Fibroblast of villous mesenchyme (primary cell): Measurements from ENCODE around the gene UBL4B. TPM values are rescaled to one million over a fixed set of nuclear protein-coding genes. Genes with fewer than 3 reads are reported as not detected.

Experiments
- DNase-seq: peaks from one replicate; pipeline ENCODE4 v3.0.0-alpha.2; 2010; ENCODE audit warnings: low read depth
- H3K4me3 ChIP-seq: 2 replicates; pipeline ENCODE4 v1.5.1; 2011; ENCODE audit warnings: low read depth, mild to moderate bottlenecking, low read length
- total RNA-seq: library from RNA; depleted of rRNA; stranded (reverse); fragments of >200 nt; gene quantifications from 2 replicates; pipeline ENCODE4 v1.2.3, GENCODE V29; 2012
- TF ChIP-seq, protein P1 (sequence below): IDR thresholded peaks from 2 replicates; pipeline ENCODE4 v1.5.1; 2012; ENCODE audit warnings: low read depth, mild to moderate bottlenecking, low read length; ENCODE audit not compliant: insufficient read depth

The UBL4B gene, protein sequence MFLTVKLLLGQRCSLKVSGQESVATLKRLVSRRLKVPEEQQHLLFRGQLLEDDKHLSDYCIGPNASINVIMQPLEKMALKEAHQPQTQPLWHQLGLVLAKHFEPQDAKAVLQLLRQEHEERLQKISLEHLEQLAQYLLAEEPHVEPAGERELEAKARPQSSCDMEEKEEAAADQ
- under 0.01 TPM in 1 of 2 replicates, not detected in the other for total RNA-seq

DNA sequence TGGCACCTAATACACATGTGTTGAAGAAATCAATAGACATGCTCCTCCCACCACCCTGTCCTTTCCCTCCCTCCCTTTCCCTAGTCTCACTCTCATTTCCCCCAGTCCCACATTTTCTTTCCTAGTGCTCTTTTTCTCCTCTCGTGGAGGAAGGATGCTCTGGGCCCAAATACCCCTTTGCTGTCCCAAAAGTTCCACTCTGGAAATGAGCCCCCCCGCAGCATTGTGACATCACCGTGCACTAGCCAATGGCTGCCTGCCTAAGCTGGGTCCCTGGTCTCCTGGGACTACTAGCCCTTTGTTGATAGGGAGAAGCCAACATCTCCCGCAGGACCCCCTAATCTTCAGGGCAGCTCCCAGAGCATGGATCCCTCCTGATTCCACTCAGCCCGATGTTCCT, at the start of gene UBL4B:
TSS of gene UBL4B (plus strand) at position 301 of the 400 bp plus-strand sequence. CDS start at position 393, 92 bp downstream.
- TF ChIP-seq, protein P1, sequence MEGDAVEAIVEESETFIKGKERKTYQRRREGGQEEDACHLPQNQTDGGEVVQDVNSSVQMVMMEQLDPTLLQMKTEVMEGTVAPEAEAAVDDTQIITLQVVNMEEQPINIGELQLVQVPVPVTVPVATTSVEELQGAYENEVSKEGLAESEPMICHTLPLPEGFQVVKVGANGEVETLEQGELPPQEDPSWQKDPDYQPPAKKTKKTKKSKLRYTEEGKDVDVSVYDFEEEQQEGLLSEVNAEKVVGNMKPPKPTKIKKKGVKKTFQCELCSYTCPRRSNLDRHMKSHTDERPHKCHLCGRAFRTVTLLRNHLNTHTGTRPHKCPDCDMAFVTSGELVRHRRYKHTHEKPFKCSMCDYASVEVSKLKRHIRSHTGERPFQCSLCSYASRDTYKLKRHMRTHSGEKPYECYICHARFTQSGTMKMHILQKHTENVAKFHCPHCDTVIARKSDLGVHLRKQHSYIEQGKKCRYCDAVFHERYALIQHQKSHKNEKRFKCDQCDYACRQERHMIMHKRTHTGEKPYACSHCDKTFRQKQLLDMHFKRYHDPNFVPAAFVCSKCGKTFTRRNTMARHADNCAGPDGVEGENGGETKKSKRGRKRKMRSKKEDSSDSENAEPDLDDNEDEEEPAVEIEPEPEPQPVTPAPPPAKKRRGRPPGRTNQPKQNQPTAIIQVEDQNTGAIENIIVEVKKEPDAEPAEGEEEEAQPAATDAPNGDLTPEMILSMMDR = no peak
- no peak within 1 kb of the TSS for H3K4me3 ChIP-seq
- DNase-seq = no peak

DNA sequence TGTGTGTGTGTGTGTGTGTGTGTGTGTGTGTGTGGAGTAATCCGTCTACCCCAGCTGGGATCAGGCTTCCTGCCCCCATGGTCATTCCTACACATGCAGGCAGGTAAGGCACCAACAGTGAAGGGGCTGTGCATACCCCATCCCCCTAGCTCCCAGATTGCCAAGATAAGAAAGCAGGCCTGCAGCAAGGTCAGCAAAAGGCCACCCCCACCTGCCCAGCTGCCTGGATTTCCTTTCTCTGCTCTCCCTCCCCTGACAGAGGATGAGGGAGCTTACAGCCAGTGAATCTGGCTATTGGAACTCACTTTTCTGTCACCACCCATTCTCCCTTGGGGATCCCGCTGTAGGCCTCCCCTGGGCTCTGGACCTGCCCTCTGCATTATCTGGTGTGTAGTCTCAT, 49.6 kb upstream of the UBL4B start:
- H3K4me3 ChIP-seq = no peak overlapping the region
- TF ChIP-seq, protein P1 = no peak
- DNase-seq = no peak

DNA sequence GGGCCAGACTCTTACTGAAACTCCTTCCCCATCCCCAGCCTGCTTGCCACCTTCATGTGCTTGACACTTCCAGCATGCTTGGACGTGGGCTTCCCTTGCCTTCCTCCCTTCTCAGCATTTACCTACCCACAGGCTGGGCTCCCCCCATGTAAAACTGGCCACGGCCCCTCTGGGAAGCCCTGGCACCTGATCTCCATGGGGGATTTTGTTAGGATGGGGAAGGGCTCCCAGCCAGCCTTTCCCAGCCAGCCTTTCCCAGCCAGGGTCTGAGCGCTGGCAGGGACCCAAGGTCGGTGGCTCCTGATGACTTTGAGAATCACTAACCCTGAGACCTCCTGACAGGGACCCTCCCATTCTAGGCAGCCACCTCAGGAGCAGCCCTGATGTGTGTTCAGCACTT, 48.5 kb upstream of the UBL4B start:
- no peak overlapping the region for H3K4me3 ChIP-seq
- TF ChIP-seq, protein P1 = no peak
- no peak for DNase-seq

DNA sequence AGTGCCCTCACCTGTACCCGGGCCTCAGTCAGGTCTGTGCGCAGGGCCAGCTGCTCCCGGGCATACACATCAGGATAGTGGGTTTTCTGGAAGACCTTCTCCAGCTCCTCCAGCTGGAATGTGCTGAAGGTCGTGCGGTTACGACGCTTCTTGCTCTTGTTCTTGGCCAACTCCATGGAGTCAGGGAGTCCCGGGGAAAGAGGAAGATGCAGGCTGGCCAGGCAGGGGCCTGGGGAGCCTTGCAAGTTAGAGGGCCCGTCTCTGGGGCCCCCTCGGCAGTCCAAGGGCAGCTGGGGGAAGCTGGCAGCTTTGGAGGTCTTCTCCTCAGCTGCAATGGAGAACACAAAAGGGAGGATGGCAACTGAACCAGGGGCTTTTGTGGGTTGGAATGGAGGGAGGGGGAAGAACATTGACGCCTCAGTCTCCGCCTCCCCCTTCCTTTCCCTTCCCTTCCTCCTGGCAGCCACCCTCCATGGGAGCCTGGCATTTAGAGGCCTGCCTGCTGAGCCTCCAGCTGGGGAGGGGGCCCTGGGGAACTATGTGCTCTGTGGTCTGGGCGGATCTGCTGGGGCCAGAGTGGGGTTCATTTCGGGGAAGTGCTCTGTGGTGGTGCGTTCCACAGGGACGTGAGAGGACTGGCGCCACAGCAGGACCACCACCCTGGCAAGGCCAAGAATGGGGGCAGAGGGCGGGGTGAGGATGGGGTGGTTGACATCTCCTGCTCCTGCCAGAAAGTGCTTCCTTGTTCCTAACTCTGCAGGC, 47.5 kb upstream of the UBL4B start:
- DNase-seq = no peak
- no peak overlapping the region for H3K4me3 ChIP-seq
- TF ChIP-seq, protein P1 = no peak

DNA sequence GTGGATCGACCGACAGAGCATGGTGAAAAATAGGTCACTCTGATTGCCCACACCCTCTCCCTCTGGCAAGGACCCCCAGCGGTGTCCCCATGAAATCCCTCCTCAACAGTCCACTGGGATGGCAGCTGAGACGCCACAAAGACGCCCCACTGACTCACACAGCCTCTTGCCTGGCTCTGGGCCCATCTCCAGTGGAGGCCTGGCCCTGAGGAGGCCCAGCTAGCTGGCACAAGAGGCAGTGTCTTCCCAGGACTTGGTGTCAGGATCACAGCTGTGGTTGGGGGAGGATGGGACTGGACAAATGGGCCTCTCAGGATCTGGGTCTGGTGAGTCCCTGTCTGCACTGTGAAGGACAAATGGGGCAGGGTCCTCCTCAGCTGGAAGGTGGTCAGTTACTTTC, 46.4 kb upstream of the UBL4B start:
- DNase-seq = no peak
- no peak overlapping the region for H3K4me3 ChIP-seq
- TF ChIP-seq, protein P1 = no peak

DNA sequence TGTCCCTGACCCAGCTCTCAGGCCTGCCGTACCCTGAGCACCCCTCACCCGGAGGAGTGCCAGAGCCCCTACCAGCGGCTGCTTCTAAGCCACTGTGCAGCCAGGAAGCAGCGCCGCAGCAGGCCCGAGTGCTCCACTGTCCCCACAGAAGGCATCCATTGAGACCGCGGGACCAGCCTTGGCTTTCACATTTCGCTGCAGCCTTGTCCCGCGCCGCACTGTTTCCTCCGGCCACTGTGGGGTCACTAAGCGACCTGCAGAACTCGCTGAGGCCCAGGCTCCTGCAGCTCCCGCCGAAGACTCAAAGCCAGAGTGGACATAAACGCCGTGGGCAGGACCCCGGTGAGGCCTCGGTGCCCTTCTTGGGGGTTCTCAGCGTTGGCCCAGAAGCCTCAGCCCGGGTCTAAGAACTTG, 44.8 kb upstream of the UBL4B start:
- DNase-seq = no peak
- TF ChIP-seq, protein P1 = no peak
- H3K4me3 ChIP-seq = no peak overlapping the region
